Smooth muscle cell (in vitro differentiated cells): ENCODE data around the gene SENP2. TPM values are rescaled to one million over a fixed set of nuclear protein-coding genes. Genes with fewer than 3 reads are reported as not detected.
"Not testable (repeated sequence)": the region's sequence is repeated elsewhere in the genome, so short reads cannot be mapped to it uniquely, and the experiment has no call there.

ENCODE experiments used
- DNase-seq: peaks from one replicate; lab custom pipeline; 2025; ENCODE audit not compliant: unreplicated experiment; lab: John Stamatoyannopoulos, UW
- H2AFZ ChIP-seq: fragments of 200-600 bp; sonication (generic); 2 replicates; pipeline ENCODE4 v1.6.0; 2016; ENCODE audit warnings: antibody characterized with exemption, low read depth, mild to moderate bottlenecking
- H3F3A ChIP-seq: fragments of 200-600 bp; sonication (generic); 2 replicates; pipeline ENCODE4 v1.6.0; 2017; ENCODE audit warnings: antibody characterized with exemption, low read depth
- H3K27ac ChIP-seq: fragments of 200-600 bp; sonication (generic); 2 replicates; pipeline ENCODE4 v1.5.1; 2016; ENCODE audit warnings: low read depth, mild to moderate bottlenecking
- H3K27me3 ChIP-seq: fragments of 200-600 bp; sonication (generic); 2 replicates; pipeline ENCODE4 v1.6.1; 2016; ENCODE audit warnings: low read depth, mild to moderate bottlenecking
- H3K36me3 ChIP-seq: fragments of 200-600 bp; sonication (generic); 2 replicates; pipeline ENCODE4 v1.5.1; 2016; ENCODE audit warnings: low read depth
- H3K4me1 ChIP-seq: fragments of 200-600 bp; sonication (generic); 2 replicates; pipeline ENCODE4 v1.5.1; 2016; ENCODE audit warnings: low read depth
- H3K4me2 ChIP-seq: fragments of 200-600 bp; sonication (generic); 2 replicates; pipeline ENCODE4 v1.6.0; 2016; ENCODE audit warnings: mild to moderate bottlenecking
- H3K4me3 ChIP-seq: fragments of 200-600 bp; sonication (generic); 2 replicates; pipeline ENCODE4 v1.5.1; 2016; ENCODE audit warnings: mild to moderate bottlenecking
- H3K79me2 ChIP-seq: fragments of 200-600 bp; sonication (generic); 2 replicates; pipeline ENCODE4 v1.6.0; 2016; ENCODE audit warnings: low read depth, mild to moderate bottlenecking
- H3K9ac ChIP-seq: fragments of 200-600 bp; sonication (generic); 2 replicates; pipeline ENCODE4 v1.6.0; 2016; ENCODE audit warnings: low read depth
- H3K9me3 ChIP-seq: fragments of 200-600 bp; sonication (generic); replicated peaks from 2 replicates; pipeline ENCODE4 v1.5.1; 2016; ENCODE audit warnings: low read depth
- H4K20me1 ChIP-seq: fragments of 200-600 bp; sonication (generic); 2 replicates; pipeline ENCODE4 v1.6.0; 2016; ENCODE audit warnings: low read depth
- CTCF ChIP-seq: fragments of 200-600 bp; sonication (generic); IDR thresholded peaks from 2 replicates; pipeline ENCODE4 v1.5.1; 2017; ENCODE audit warnings: borderline replicate concordance, mild to moderate bottlenecking, antibody characterized with exemption; ENCODE audit not compliant: insufficient read depth, poor library complexity, severe bottlenecking
- WGBS: methylation state at CpG from one replicate; pipeline ENCODE4 v1.1.7; 2016; ENCODE audit warnings: low lambda C conversion rate; 5-methylcytosine and 5-hydroxymethylcytosine counted together
- polyA plus RNA-seq: library from polyadenylated mRNA; unstranded; fragments of >200 nt; fragmentation: Nextera tagmentation; extraction: Ambion mirVana; gene quantifications from 2 replicates; pipeline ENCODE4 v1.2.1, GENCODE V29; 2016
- total RNA-seq: library from RNA; depleted of rRNA; stranded (reverse); fragments of >200 nt; gene quantifications from 2 replicates; pipeline ENCODE4 v1.2.3, GENCODE V29; 2014

Gene SENP2
- total and polyA plus RNA-seq, 2 experiments from 2014 or later = 22.9 to 27.4 TPM

DNA sequence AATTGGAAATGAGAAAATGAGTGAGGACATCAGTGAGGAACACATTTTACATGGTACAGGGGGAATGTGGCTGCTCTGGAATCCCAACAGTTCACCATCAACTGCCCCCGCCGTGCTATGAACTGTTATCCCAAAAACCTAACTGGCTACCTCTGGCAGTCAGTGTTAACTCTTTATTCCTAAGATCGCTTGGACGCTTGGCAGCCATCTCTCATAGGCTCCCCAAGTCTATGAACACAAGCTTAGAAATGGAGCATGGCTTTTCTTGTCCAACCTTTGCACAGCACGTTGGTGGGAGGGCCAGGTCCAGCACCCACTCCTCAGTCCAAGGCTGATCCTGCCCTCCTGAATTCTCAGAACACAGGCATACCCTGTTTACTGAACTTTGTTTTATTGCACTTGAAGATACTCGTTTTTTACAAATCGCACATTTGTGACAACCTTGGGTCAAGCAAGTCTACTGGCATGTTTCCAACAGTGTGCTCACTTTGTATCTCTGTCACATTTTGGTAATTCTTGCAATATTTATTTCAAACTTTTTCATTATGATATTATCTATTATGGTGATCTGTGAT, 53.6 kb downstream of the SENP2 start:
- no peaks in the 10 kb centered on the region for H3K36me3 ChIP-seq
- 95% methylated on average over 7 of the region's 7 CpGs for WGBS
- H3K27ac ChIP-seq = no peak overlapping the region
- peaks cover 10% of the 10 kb centered on the region for H3F3A ChIP-seq
- TF ChIP-seq CTCF = no peak
- DNase-seq = no peak
- H3K4me3 ChIP-seq = no peak overlapping the region
- no peak overlapping the region for H2AFZ ChIP-seq
- no peaks in the 10 kb centered on the region for H3K4me1 ChIP-seq
- no peaks in the 10 kb centered on the region for H4K20me1 ChIP-seq
- no peak overlapping the region for H3K4me2 ChIP-seq
- H3K9ac ChIP-seq = no peak overlapping the region
- H3K9me3 ChIP-seq = no peaks in the 10 kb centered on the region
- H3K27me3 ChIP-seq = no peaks in the 10 kb centered on the region
- no peaks in the 10 kb centered on the region for H3K79me2 ChIP-seq

DNA sequence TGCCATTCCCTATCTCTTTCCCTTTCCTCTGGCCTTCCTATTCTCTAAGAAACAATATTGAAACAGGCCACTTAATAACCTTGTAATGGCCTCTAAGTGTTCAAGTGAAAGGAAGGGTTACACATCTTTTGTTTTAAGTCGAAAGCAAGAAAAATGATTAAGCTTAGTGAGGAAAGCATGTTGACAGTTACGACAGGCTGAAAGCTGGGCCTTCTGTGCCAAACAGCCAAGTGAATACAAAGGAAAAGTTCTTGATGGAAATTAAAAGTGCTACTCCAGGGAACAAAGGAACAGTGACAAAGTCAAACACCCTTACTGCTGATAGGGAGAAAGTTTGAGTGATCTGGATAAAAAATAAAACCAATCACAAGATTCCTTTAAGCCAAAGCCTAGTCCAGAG, 54.2 kb downstream of the SENP2 start:
- Histone ChIP-seq H3K4me1 (no peaks in the 10 kb centered on the region), H3K9me3 (no peaks in the 10 kb centered on the region), H3K9ac (no peak overlapping the region), H4K20me1 (no peaks in the 10 kb centered on the region), H3F3A (peaks cover 10% of the 10 kb centered on the region), H2AFZ (no peak overlapping the region), H3K79me2 (no peaks in the 10 kb centered on the region), H3K4me3 (no peak overlapping the region), H3K4me2 (no peak overlapping the region), H3K27me3 (no peaks in the 10 kb centered on the region), H3K36me3 (no peaks in the 10 kb centered on the region), H3K27ac (no peak overlapping the region)
- DNase-seq = no peak
- no peak for TF ChIP-seq CTCF
- 96% methylated on average over 2 of the region's 2 CpGs for WGBS

DNA sequence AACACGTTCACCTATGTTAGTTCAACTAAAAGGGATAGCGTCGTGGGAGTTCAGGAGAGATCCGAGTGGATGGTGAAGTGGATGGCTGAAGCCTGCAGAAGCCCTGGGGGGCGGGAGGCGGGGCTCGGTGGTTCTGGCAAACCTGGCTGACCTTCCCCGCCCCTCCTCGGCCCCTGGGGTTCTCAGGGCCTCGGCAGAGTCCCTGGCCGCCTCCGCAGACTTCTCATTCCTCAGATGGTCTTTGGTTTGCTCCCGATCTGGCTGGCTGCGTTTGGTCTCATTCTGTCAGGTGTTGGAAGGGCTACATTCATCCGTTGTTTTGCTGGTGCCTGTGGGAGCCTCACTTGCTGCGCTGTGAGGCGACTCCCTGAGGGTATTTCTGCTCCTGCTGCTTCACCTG, 59.1 kb downstream of the SENP2 start:
- DNase-seq, H3K36me3 ChIP-seq, H3K79me2 ChIP-seq, H2AFZ ChIP-seq, H3K27ac ChIP-seq, H3K4me1 ChIP-seq, H3K4me3 ChIP-seq, H3K4me2 ChIP-seq, H3K27me3 ChIP-seq, H3K9ac ChIP-seq, H3K9me3 ChIP-seq: not testable (repeated sequence)
- Histone ChIP-seq H3F3A (peaks cover 15% of the 10 kb centered on the region), H4K20me1 (peaks cover 12% of the 10 kb centered on the region)
- 92% methylated on average over 17 of the region's 17 CpGs for WGBS

GRCh38 chr3:185645596-185646381, 59.7 kb downstream of the SENP2 start:
- Histone ChIP-seq H3K36me3 (no peaks in the 10 kb centered on the region), H3F3A (peaks cover 12% of the 10 kb centered on the region), H3K79me2 (peaks cover 4% of the 10 kb centered on the region), H3K27ac (no peak overlapping the region), H3K27me3 (no peaks in the 10 kb centered on the region), H3K4me2 (no peak overlapping the region), H4K20me1 (peaks cover 12% of the 10 kb centered on the region), H3K4me1 (no peaks in the 10 kb centered on the region), H3K9me3 (no peaks in the 10 kb centered on the region), H2AFZ (no peak overlapping the region), H3K4me3 (no peak overlapping the region), H3K9ac (no peak overlapping the region)
- no peak for TF ChIP-seq CTCF
- WGBS = 85% methylated on average over 16 of the region's 16 CpGs
- no peak for DNase-seq
